ENCODE measurements around the gene NDUFB10. TPM values are rescaled to one million over a fixed set of nuclear protein-coding genes. Genes with fewer than 3 reads are reported as not detected.
A peak's percentile ranks its signal among the peaks of the same experiment; 100 is the strongest.

NDUFB10 gene
- total RNA-seq, 2 donors from 2014 or later = 172 to 333 TPM

- Histone ChIP-seq H3K4me1 (replicated peaks) (no peaks in the 10 kb centered on the region), H3K27ac (peak within 1 kb of the TSS; percentile 70 to 73), H3K4me3 (peak within 1 kb of the TSS; percentile 81 to 82), H3K9me3 (no peaks in the 10 kb centered on the region), H3K27me3 (replicated peaks; ENCODE audit: insufficient read depth) (no peaks in the 10 kb centered on the region), H3K36me3 (peaks cover 0 to 10% of the 10 kb centered on the region in 2 donors)
- no peak for TF ChIP-seq POLR2A (IDR thresholded peaks at IDR 0.05)
- TF ChIP-seq CTCF (IDR thresholded peaks at IDR 0.05) = peak in 2 of 4 experiments; percentile 10 to 27
- under 1% methylated on average over 72 of the region's 109 CpGs for WGBS
- intact Hi-C loops (cut with DNase I) = no loop called here
- peak; percentile 75 for DNase-seq (ENCODE audit: low spot score)
These were observed 24.4 kb downstream of the NDUFB10 start, which contains the start of gene GFER for GRCh38 chr16:1983544-1984346. Gene GFER, plus strand, starts transcription at chr16:1984193. Its CDS starts 26 bp downstream, at chr16:1984219.

- H3K9me3 ChIP-seq = no peaks in the 10 kb centered on the region
- peak overlapping the region; percentile 70 to 73 for H3K27ac ChIP-seq
- TF ChIP-seq POLR2A (IDR thresholded peaks at IDR 0.05) (no peak), POLR2AphosphoS5 (IDR thresholded peaks at IDR 0.05) (no peak)
- H3K4me1 ChIP-seq (replicated peaks) = no peaks in the 10 kb centered on the region
- WGBS = 8% methylated on average over 46 of the region's 58 CpGs
- peak overlapping the region; percentile 81 to 82 for H3K4me3 ChIP-seq
- H3K36me3 ChIP-seq = peaks cover 0 to 10% of the 10 kb centered on the region in 2 donors
- no peak for DNase-seq (ENCODE audit: low spot score)
- no peaks in the 10 kb centered on the region for H3K27me3 ChIP-seq (replicated peaks; ENCODE audit: insufficient read depth)
- intact Hi-C loops (cut with DNase I) = no loop called here
These were observed 25.2 kb downstream of the NDUFB10 start for GRCh38 chr16:1984347-1985225.

GRCh38 chr16:1985466-1986150 lies 26.3 kb downstream of the NDUFB10 start:
- peaks cover 2% of the 10 kb centered on the region for H3K4me1 ChIP-seq (replicated peaks)
- H3K36me3 ChIP-seq = peaks cover 0 to 10% of the 10 kb centered on the region in 2 donors
- intact Hi-C loops (cut with DNase I) = no loop called here
- DNase-seq (ENCODE audit: low spot score) = no peak
- H3K27ac ChIP-seq = no peak overlapping the region
- no peaks in the 10 kb centered on the region for H3K9me3 ChIP-seq
- TF ChIP-seq POLR2AphosphoS5 (IDR thresholded peaks at IDR 0.05) = no peak
- no peak for TF ChIP-seq CTCF (IDR thresholded peaks at IDR 0.05)
- TF ChIP-seq POLR2A (IDR thresholded peaks at IDR 0.05) = no peak
- H3K27me3 ChIP-seq (replicated peaks; ENCODE audit: insufficient read depth) = no peaks in the 10 kb centered on the region
- no peak overlapping the region for H3K4me3 ChIP-seq
- 83% methylated on average over 14 of the region's 14 CpGs for WGBS

- H3K36me3 ChIP-seq = peaks cover 0 to 10% of the 10 kb centered on the region in 2 donors
- H3K4me1 ChIP-seq (replicated peaks) = peaks cover 6% of the 10 kb centered on the region
- DNase-seq (ENCODE audit: low spot score) = no peak
- H3K27ac ChIP-seq = no peak overlapping the region
- no peak for TF ChIP-seq POLR2A (IDR thresholded peaks at IDR 0.05)
- no peak for TF ChIP-seq CTCF (IDR thresholded peaks at IDR 0.05)
- TF ChIP-seq POLR2AphosphoS5 (IDR thresholded peaks at IDR 0.05) = no peak
- intact Hi-C loops (cut with DNase I) = no loop called here
- WGBS = 91% methylated on average over 9 of the region's 10 CpGs
- no peak overlapping the region for H3K4me3 ChIP-seq
- H3K27me3 ChIP-seq (replicated peaks; ENCODE audit: insufficient read depth) = no peaks in the 10 kb centered on the region
- H3K9me3 ChIP-seq = no peaks in the 10 kb centered on the region
These were observed 27.9 kb downstream of the NDUFB10 start for GRCh38 chr16:1987198-1987597.
